ENCODE results near the gene GBP4.
"Not testable (repeated sequence)": the region's sequence is repeated elsewhere in the genome, so short reads cannot be mapped to it uniquely, and the experiment has no call there.

DNA sequence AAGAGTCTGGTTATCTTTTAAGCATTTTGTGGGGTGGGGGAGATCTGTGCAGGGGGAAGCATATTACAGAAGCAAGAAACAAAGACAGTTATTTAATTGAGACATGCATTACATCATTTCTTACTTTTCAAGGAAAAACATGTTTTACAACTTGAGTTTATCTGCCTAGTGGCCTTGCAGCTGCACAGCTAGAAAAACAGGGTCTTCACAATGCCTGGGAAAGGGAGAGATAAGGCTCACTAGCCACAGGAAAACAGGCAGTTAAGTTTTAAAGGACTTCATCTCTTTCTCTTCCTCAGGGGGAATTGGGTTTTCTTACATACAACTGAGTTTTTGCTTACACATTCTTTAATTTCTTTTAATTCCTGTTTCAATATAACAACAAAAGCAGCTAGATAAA lies 21.1 kb upstream of the GBP4 start:
- not testable (repeated sequence) for TF ChIP-seq POLR2A, POLR2AphosphoS5, TAF1, POU2F2 (IDR thresholded peaks at IDR 0.05; ENCODE audit: low read depth, low read length)

Measured in GM12891 (cell line).